MM.1S (cell line): ENCODE data around the gene FAM25C.
A peak's percentile ranks its signal among the peaks of the same experiment; 100 is the strongest.
"Not testable (repeated sequence)": the region's sequence is repeated elsewhere in the genome, so short reads cannot be mapped to it uniquely, and the experiment has no call there.

Source experiments
- DNase-seq: peaks from one replicate; pipeline ENCODE4 v3.0.0-alpha.2; 2015
- H2AFZ ChIP-seq: fragments of 300-600 bp; sonication (generic); 2 replicates; pipeline ENCODE4 v1.6.0; 2016; ENCODE audit warnings: antibody characterized with exemption, low read length
- H3F3A ChIP-seq: fragments of 300-600 bp; sonication (generic); 2 replicates; pipeline ENCODE4 v1.6.1; 2016; ENCODE audit warnings: mild to moderate bottlenecking, antibody characterized with exemption, low read length, moderate library complexity, mixed read lengths; ENCODE audit not compliant: insufficient read depth
- H3K27ac ChIP-seq: fragments of 300-600 bp; sonication (generic); 2 replicates; pipeline ENCODE4 v1.5.1; 2016; ENCODE audit warnings: mild to moderate bottlenecking, low read length
- H3K27me3 ChIP-seq: fragments of 300-600 bp; sonication (generic); replicated peaks from 2 replicates; pipeline ENCODE4 v1.6.0; 2016; ENCODE audit warnings: low read length; ENCODE audit not compliant: insufficient read depth
- H3K36me3 ChIP-seq: fragments of 300-600 bp; sonication (generic); replicated peaks from 2 replicates; pipeline ENCODE4 v1.6.1; 2016; ENCODE audit warnings: mild to moderate bottlenecking, low read length, mixed read lengths; ENCODE audit not compliant: insufficient read depth
- H3K4me1 ChIP-seq: fragments of 300-600 bp; sonication (generic); 2 replicates; pipeline ENCODE4 v1.6.1; 2016; ENCODE audit warnings: low read length, mixed read lengths
- H3K4me2 ChIP-seq: fragments of 300-600 bp; sonication (generic); 2 replicates; pipeline ENCODE4 v1.6.0; 2016; ENCODE audit warnings: low read depth, low read length
- H3K4me3 ChIP-seq: fragments of 300-600 bp; sonication (generic); 2 replicates; pipeline ENCODE4 v1.5.1; 2016; ENCODE audit warnings: low read length, mixed read lengths
- H3K79me2 ChIP-seq: fragments of 300-600 bp; sonication (generic); 2 replicates; pipeline ENCODE4 v1.6.1; 2016; ENCODE audit warnings: mixed run types, low read length, mixed read lengths
- H3K9ac ChIP-seq: fragments of 300-600 bp; sonication (generic); 2 replicates; pipeline ENCODE4 v1.6.1; 2016; ENCODE audit warnings: low read length, mixed read lengths
- H3K9me2 ChIP-seq: fragments of 300-600 bp; sonication (generic); replicated peaks from 2 replicates; pipeline ENCODE4 v1.6.1; 2016; ENCODE audit warnings: mild to moderate bottlenecking, low read length, mixed read lengths; ENCODE audit not compliant: insufficient read depth
- H3K9me3 ChIP-seq: fragments of 300-600 bp; sonication (generic); replicated peaks from 2 replicates; pipeline ENCODE4 v1.6.1; 2016; ENCODE audit warnings: mild to moderate bottlenecking, low read length, mixed read lengths; ENCODE audit not compliant: insufficient read depth
- H4K20me1 ChIP-seq: fragments of 300-600 bp; sonication (generic); 2 replicates; pipeline ENCODE4 v1.6.1; 2016; ENCODE audit warnings: mild to moderate bottlenecking, low read length, moderate library complexity, mixed read lengths; ENCODE audit not compliant: insufficient read depth
- TF ChIP-seq, protein P1 (sequence below): fragments of 300-600 bp; sonication (generic); IDR thresholded peaks from 2 replicates; pipeline ENCODE4 v1.5.1; 2016; ENCODE audit warnings: antibody characterized with exemption, low read length, mixed read lengths

Gene FAM25C

DNA sequence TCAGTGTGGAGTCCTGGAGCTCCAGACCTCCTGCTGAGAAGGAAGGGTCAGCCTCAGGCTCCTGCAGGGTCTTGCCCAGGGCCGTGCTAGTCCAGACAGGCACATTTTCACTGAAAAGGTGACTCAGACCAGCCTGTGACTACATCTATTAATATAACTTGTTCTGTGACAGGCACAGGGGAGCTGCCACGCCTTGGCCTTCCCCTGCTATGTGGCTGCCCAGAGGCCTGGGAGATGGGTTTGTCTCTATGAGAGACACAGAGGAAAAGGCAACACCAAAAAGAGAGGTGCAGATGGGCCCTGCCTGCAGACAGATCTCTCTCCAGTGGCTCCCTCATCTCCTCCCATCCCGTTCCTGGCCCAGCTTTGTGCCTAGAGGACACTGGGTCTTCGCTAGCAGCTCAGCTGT, 10.0 kb downstream of the FAM25C start:
- H3K27ac ChIP-seq, H3F3A ChIP-seq, H3K36me3 ChIP-seq, H3K4me3 ChIP-seq, H3K4me2 ChIP-seq, H3K9me2 ChIP-seq, H3K79me2 ChIP-seq, H4K20me1 ChIP-seq, H3K9ac ChIP-seq, H3K27me3 ChIP-seq, DNase-seq, H2AFZ ChIP-seq, H3K4me1 ChIP-seq, H3K9me3 ChIP-seq: not testable (repeated sequence)

DNA sequence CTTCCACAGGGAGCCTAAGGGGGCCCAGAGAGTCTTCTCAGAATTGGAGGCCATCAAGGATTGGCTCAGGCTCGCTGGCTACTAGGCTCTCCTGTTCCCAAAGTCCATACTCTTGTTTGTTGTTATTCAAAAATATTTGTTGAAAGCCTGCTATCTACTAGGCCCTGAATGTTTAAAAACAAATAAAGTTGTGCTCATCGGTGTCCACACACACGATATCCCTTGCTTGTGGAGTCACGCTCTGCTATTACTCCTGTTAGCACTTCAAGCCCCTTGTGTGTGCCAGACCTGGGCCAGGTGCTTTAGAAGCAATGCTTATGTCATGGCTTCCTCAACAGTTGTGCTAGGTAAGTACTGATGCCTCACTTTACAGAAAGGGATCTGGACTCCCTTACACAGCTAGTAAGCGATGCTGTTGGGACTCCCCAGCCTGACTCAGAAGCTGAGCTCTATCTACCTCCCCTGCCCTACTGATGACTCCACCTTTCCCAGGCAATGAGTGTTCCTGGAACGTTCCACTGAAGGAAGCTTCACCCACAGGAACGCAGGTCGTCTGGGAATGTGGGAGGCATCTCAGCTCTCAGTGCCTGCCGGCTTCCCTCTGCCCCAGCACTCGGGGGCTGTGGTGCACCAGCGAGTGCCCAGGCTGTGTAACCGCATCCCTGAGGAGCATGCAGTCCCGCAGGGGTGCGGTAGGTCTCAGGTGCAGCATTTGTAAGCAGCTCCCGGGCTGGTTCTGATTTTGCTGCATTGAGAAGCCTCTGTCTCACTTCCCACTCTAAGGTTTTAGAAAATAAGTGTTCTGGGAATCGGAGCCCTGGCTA, 10.7 kb downstream of the FAM25C start:
- H3K4me1 ChIP-seq, H3K79me2 ChIP-seq, DNase-seq, H3K4me3 ChIP-seq, H2AFZ ChIP-seq, H3K4me2 ChIP-seq, H3K36me3 ChIP-seq, H3K9me2 ChIP-seq, H3K27me3 ChIP-seq, H3K27ac ChIP-seq, H3K9ac ChIP-seq, H3F3A ChIP-seq, H4K20me1 ChIP-seq, H3K9me3 ChIP-seq: not testable (repeated sequence)

DNA sequence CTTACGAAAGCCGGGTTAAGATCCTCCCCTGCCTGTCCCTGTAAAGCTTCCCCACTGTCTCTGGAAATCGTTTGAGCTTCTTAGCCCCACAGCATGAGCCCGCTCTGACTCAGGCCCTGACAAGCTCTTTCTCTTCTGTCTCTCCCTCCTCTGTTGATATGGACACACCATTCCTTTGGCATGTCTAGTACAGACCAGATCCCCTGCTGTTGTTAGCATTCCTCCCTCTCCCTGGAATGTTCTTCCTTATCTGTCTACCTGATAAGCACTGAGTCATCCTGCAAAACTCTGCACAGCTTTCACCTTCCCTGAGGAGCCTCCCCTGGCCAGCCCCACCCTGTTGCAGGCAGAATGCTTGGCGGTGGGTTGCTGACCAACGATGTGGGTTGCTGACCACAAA, 11.6 kb downstream of the FAM25C start:
- not testable (repeated sequence) for H3K27ac ChIP-seq, H3K4me3 ChIP-seq, H3K79me2 ChIP-seq, H3F3A ChIP-seq, DNase-seq, H3K9me2 ChIP-seq, H3K4me1 ChIP-seq, H2AFZ ChIP-seq, H4K20me1 ChIP-seq, H3K9me3 ChIP-seq, H3K36me3 ChIP-seq, H3K4me2 ChIP-seq, H3K27me3 ChIP-seq, H3K9ac ChIP-seq

GRCh38 chr10:47986413-47987230, 13.0 kb downstream of the FAM25C start:
- not testable (repeated sequence) for H3F3A ChIP-seq, H3K27ac ChIP-seq, H2AFZ ChIP-seq, H3K9me3 ChIP-seq, DNase-seq, H3K9me2 ChIP-seq, H3K4me1 ChIP-seq, H3K9ac ChIP-seq, H3K4me3 ChIP-seq, H3K36me3 ChIP-seq, H4K20me1 ChIP-seq, H3K4me2 ChIP-seq, H3K27me3 ChIP-seq, H3K79me2 ChIP-seq
- TF ChIP-seq, protein P1, sequence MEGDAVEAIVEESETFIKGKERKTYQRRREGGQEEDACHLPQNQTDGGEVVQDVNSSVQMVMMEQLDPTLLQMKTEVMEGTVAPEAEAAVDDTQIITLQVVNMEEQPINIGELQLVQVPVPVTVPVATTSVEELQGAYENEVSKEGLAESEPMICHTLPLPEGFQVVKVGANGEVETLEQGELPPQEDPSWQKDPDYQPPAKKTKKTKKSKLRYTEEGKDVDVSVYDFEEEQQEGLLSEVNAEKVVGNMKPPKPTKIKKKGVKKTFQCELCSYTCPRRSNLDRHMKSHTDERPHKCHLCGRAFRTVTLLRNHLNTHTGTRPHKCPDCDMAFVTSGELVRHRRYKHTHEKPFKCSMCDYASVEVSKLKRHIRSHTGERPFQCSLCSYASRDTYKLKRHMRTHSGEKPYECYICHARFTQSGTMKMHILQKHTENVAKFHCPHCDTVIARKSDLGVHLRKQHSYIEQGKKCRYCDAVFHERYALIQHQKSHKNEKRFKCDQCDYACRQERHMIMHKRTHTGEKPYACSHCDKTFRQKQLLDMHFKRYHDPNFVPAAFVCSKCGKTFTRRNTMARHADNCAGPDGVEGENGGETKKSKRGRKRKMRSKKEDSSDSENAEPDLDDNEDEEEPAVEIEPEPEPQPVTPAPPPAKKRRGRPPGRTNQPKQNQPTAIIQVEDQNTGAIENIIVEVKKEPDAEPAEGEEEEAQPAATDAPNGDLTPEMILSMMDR, result peak; percentile 4; the same call in 1 of the 2 replicates

DNA sequence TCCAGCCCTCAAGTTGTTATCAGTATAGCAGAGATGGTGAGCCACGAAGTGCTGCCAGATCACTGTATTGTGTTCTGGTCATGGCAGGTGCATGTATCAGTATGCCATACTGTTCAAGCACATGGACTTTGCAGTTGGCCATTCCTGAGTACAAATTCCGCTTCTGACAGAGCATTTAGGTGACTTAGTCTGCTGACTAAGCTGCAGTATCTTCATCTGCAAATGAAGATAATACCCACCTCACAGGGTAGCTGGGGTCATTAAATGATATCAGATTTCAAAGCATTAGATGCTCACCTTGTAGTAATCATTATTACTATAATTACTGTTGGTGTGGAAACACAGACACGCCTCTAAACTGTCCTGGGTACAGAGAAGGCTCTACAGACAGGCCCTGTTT, 24.2 kb downstream of the FAM25C start:
- not testable (repeated sequence) for H3K79me2 ChIP-seq, H4K20me1 ChIP-seq, DNase-seq, H3K36me3 ChIP-seq, H3K4me1 ChIP-seq, H3K9ac ChIP-seq, H3F3A ChIP-seq, H3K27ac ChIP-seq, H2AFZ ChIP-seq, H3K9me2 ChIP-seq, H3K27me3 ChIP-seq, H3K4me2 ChIP-seq, H3K4me3 ChIP-seq, H3K9me3 ChIP-seq

- not testable (repeated sequence) for H3K4me1 ChIP-seq, H3K36me3 ChIP-seq, H3K4me2 ChIP-seq, DNase-seq, H3K27ac ChIP-seq, H3K79me2 ChIP-seq, H3K9me3 ChIP-seq, H3F3A ChIP-seq, H3K9ac ChIP-seq, H4K20me1 ChIP-seq, H2AFZ ChIP-seq, H3K4me3 ChIP-seq, H3K9me2 ChIP-seq, H3K27me3 ChIP-seq
Observed at GRCh38 chr10:47973131-47973530, 26.5 kb downstream of the FAM25C start.

GRCh38 chr10:47972077-47972476, 27.5 kb downstream of the FAM25C start:
- not testable (repeated sequence) for H2AFZ ChIP-seq, H3K4me1 ChIP-seq, DNase-seq, H3K9me2 ChIP-seq, H3K4me2 ChIP-seq, H3F3A ChIP-seq, H3K27me3 ChIP-seq, H3K9me3 ChIP-seq, H3K36me3 ChIP-seq, H4K20me1 ChIP-seq, H3K27ac ChIP-seq, H3K79me2 ChIP-seq, H3K4me3 ChIP-seq, H3K9ac ChIP-seq
